ENCODE results near the gene NFILZ. TPM values are rescaled to one million over a fixed set of nuclear protein-coding genes. Genes with fewer than 3 reads are reported as not detected.

NFILZ gene
- total RNA-seq, 1 experiment from 2014 or later = not detected

- Histone ChIP-seq H3K27ac (ENCODE audit: low read length) (no peak overlapping the region), H3K9me3 (ENCODE audit: low read length) (no peaks in the 10 kb centered on the region)
Observed at GRCh38 chr19:8584965-8585893, 45.2 kb upstream of the NFILZ start.

GRCh38 chr19:8585894-8586750 is 44.3 kb upstream of the NFILZ start:
- no peaks in the 10 kb centered on the region for H3K9me2 ChIP-seq (replicated peaks; ENCODE audit: low read length)
- TF ChIP-seq CTCF (conservative IDR thresholded peaks at IDR 0.05; ENCODE audit: low read depth, low read length) (peak; percentile 94), EZH2 (IDR thresholded peaks at IDR 0.05; ENCODE audit: low read length, unreplicated experiment) (no peak)
- H3F3A ChIP-seq (ENCODE audit: low read length, unreplicated experiment) = no peaks in the 10 kb centered on the region
- BruUV-seq (replicated peaks) = no TSS peak
- CTCF ChIA-PET = interaction anchor here (0.6 to 1.0 kb wide), 2 partner anchors 173 to 207 kb away, joined by 4 to 9 read pairs; partner anchors contain the start of gene MARCHF2
- no peaks in the 10 kb centered on the region for H3K79me2 ChIP-seq (ENCODE audit: low read length)
- H3K36me3 ChIP-seq (ENCODE audit: low read depth, low read length) = no peaks in the 10 kb centered on the region
- H3K4me2 ChIP-seq (ENCODE audit: low read length) = no peak overlapping the region
- no peak overlapping the region for H3K27ac ChIP-seq (ENCODE audit: low read length)
- no peaks in the 10 kb centered on the region for H3K4me1 ChIP-seq (ENCODE audit: insufficient read depth, low read length)
- intact Hi-C loops (cut with micrococcal nuclease) = loop anchor here (10.0 kb wide), 1 partner anchor 231 kb away; no protein-coding TSS in a partner anchor
- no peaks in the 10 kb centered on the region for H4K20me1 ChIP-seq (ENCODE audit: low read length)
- no peak overlapping the region for H3K9ac ChIP-seq (ENCODE audit: low read length)
- peak; percentile 85 for DNase-seq
- H3K27me3 ChIP-seq (ENCODE audit: low read length) = peaks cover 13% of the 10 kb centered on the region; the same call in 1 of the 2 replicates
- POLR2A ChIA-PET (ENCODE audit: unreplicated experiment) = no interaction called here
- H2AFZ ChIP-seq (ENCODE audit: low read length) = no peak overlapping the region
- no peaks in the 10 kb centered on the region for H3K9me3 ChIP-seq (ENCODE audit: low read length)
- H3K4me3 ChIP-seq (ENCODE audit: low read length) = no peak overlapping the region
- ATAC-seq = peak; percentile 81

More at GRCh38 chr19:8584965-8585893, 45.2 kb upstream of the NFILZ start:
- TF ChIP-seq CTCF (conservative IDR thresholded peaks at IDR 0.05; ENCODE audit: low read depth, low read length) (no peak), EZH2 (IDR thresholded peaks at IDR 0.05; ENCODE audit: low read length, unreplicated experiment) (no peak), EZH2phosphoT487 (IDR thresholded peaks at IDR 0.05; ENCODE audit: borderline replicate concordance, low read length) (no peak)
- no peaks in the 10 kb centered on the region for H3F3A ChIP-seq (ENCODE audit: low read length, unreplicated experiment)
- no peak overlapping the region for H3K4me2 ChIP-seq (ENCODE audit: low read length)
- peaks cover 13% of the 10 kb centered on the region; the same call in 1 of the 2 replicates for H3K27me3 ChIP-seq (ENCODE audit: low read length)
- no peaks in the 10 kb centered on the region for H3K4me1 ChIP-seq (ENCODE audit: insufficient read depth, low read length)
- H3K4me3 ChIP-seq (ENCODE audit: low read length) = no peak overlapping the region
- intact Hi-C loops (cut with micrococcal nuclease) = loop anchor here (5.0 to 10.0 kb wide), 3 partner anchors 78 to 230 kb away; partner anchors contain the start of gene MARCHF2
- ChIA-PET POLR2A (ENCODE audit: unreplicated experiment) (no interaction called here), CTCF (interaction anchor here (1.0 kb wide), 1 partner anchor 172 kb away, joined by 9 read pairs; the partner anchor contains the start of gene MARCHF2)
- H3K9ac ChIP-seq (ENCODE audit: low read length) = no peak overlapping the region
- H3K9me2 ChIP-seq (replicated peaks; ENCODE audit: low read length) = no peaks in the 10 kb centered on the region
- H4K20me1 ChIP-seq (ENCODE audit: low read length) = no peaks in the 10 kb centered on the region
- no peaks in the 10 kb centered on the region; the same call in 1 of the 2 replicates for H3K36me3 ChIP-seq (ENCODE audit: low read depth, low read length)
- no peak for ATAC-seq
- no peak for DNase-seq
- no peak overlapping the region for H2AFZ ChIP-seq (ENCODE audit: low read length)
- H3K79me2 ChIP-seq (ENCODE audit: low read length) = no peaks in the 10 kb centered on the region
- no TSS peak for BruUV-seq (replicated peaks)

Measured in PC-3 (cell line).